GM23338 (cell line): ENCODE results near the gene EFCAB6. TPM values are rescaled to one million over a fixed set of nuclear protein-coding genes. Genes with fewer than 3 reads are reported as not detected.

ENCODE experiments used
- ATAC-seq: fragments of 200-7000 bp; cut with Tn5 transposase; 3 replicates; pipeline ENCODE4 v1.9.1; 2020
- DNase-seq: peaks from one replicate; pipeline ENCODE4 v3.0.0-alpha.2; 2015; ENCODE audit warnings: low spot score
- H2AFZ ChIP-seq: fragments of 200-600 bp; sonication (generic); 2 replicates; pipeline ENCODE4 v1.8.0; 2016; ENCODE audit warnings: antibody characterized with exemption, mild to moderate bottlenecking, moderate library complexity
- H3F3A ChIP-seq: fragments of 200-600 bp; sonication (generic); replicated peaks from 2 replicates; pipeline ENCODE4 v1.8.0; 2017; ENCODE audit warnings: antibody characterized with exemption, mixed run types, low read depth
- H3K27ac ChIP-seq: fragments of 200-600 bp; sonication (generic); 2 replicates; pipeline ENCODE4 v1.6.1; 2016; ENCODE audit warnings: low read depth
- H3K27me3 ChIP-seq: fragments of 200-600 bp; sonication (generic); 2 replicates; pipeline ENCODE4 v1.8.0; 2016; ENCODE audit warnings: mild to moderate bottlenecking, mixed run types, moderate library complexity; ENCODE audit not compliant: insufficient read depth
- H3K36me3 ChIP-seq: fragments of 200-600 bp; sonication (generic); 2 replicates; pipeline ENCODE4 v1.8.0; 2016; ENCODE audit warnings: mild to moderate bottlenecking; ENCODE audit not compliant: insufficient read depth
- H3K4me1 ChIP-seq: fragments of 200-600 bp; sonication (generic); 2 replicates; pipeline ENCODE4 v1.8.0; 2016; ENCODE audit warnings: mild to moderate bottlenecking, moderate library complexity; ENCODE audit not compliant: insufficient read depth
- H3K4me2 ChIP-seq: fragments of 200-600 bp; sonication (generic); 2 replicates; pipeline ENCODE4 v1.7.1; 2017; ENCODE audit warnings: mixed run types
- H3K4me3 ChIP-seq: fragments of 200-600 bp; sonication (generic); 2 replicates; pipeline ENCODE4 v1.6.1; 2016; ENCODE audit warnings: mixed run types
- H3K79me2 ChIP-seq: fragments of 200-600 bp; sonication (generic); replicated peaks from 2 replicates; pipeline ENCODE4 v1.8.0; 2017; ENCODE audit warnings: mild to moderate bottlenecking; ENCODE audit not compliant: insufficient read depth
- H3K9me2 ChIP-seq: fragments of 200-600 bp; sonication (generic); 2 replicates; pipeline ENCODE4 v1.8.0; 2017; ENCODE audit not compliant: insufficient read depth
- H4K20me1 ChIP-seq: fragments of 200-600 bp; sonication (generic); replicated peaks from 2 replicates; pipeline ENCODE4 v1.8.0; 2017; ENCODE audit warnings: mild to moderate bottlenecking; ENCODE audit not compliant: insufficient read depth
- H3K27ac Mint-ChIP-seq: 2 replicates; pipeline ENCODE4 v1.8.0; 2020; ENCODE audit warnings: inconsistent platforms, mild to moderate bottlenecking, moderate library complexity, mixed read lengths
- H3K27me3 Mint-ChIP-seq: 3 replicates; pipeline ENCODE4 v1.8.0; 2022; ENCODE audit warnings: low read depth, mild to moderate bottlenecking, moderate library complexity, mixed read lengths, inconsistent platforms; ENCODE audit not compliant: insufficient read depth, poor library complexity
- H3K36me3 Mint-ChIP-seq: 3 replicates; pipeline ENCODE4 v1.8.0; 2021; ENCODE audit warnings: low read depth, mild to moderate bottlenecking, inconsistent platforms, moderate library complexity, mixed read lengths
- H3K4me1 Mint-ChIP-seq: 3 replicates; pipeline ENCODE4 v1.8.0; 2020; ENCODE audit warnings: mild to moderate bottlenecking, inconsistent platforms, mixed read lengths
- H3K4me3 Mint-ChIP-seq: 3 replicates; pipeline ENCODE4 v1.8.0; 2021; ENCODE audit warnings: moderate library complexity, mild to moderate bottlenecking, inconsistent platforms, mixed read lengths
- H3K9me3 Mint-ChIP-seq: 3 replicates; pipeline ENCODE4 v1.8.0; 2020; ENCODE audit warnings: moderate library complexity, mild to moderate bottlenecking, inconsistent platforms, mixed read lengths
- CREB1 ChIP-seq: fragments of 250-450 bp; sonication (Bioruptor Pico); IDR thresholded peaks from 2 replicates; pipeline ENCODE4 v1.5.0; 2020; ENCODE audit warnings: low read depth, mild to moderate bottlenecking, moderate library complexity
- ETS1 ChIP-seq: IDR thresholded peaks from 2 replicates; pipeline ENCODE4 v1.6.1; 2016; ENCODE audit warnings: antibody characterized with exemption
- EZH2 ChIP-seq: fragments of 200-600 bp; sonication (generic); IDR thresholded peaks from one replicate; pipeline ENCODE4 v1.8.0; 2017; ENCODE audit warnings: antibody characterized with exemption, mild to moderate bottlenecking, low read depth; ENCODE audit not compliant: unreplicated experiment
- EZH2phosphoT487 ChIP-seq: fragments of 200-600 bp; sonication (generic); IDR thresholded peaks from one replicate; pipeline ENCODE4 v1.8.1; 2018; ENCODE audit warnings: antibody characterized with exemption; ENCODE audit not compliant: unreplicated experiment
- JUNB ChIP-seq: IDR thresholded peaks from one replicate; pipeline ENCODE4 v1.6.1; 2016; ENCODE audit warnings: antibody characterized with exemption; ENCODE audit not compliant: unreplicated experiment
- NANOG ChIP-seq: IDR thresholded peaks from 2 replicates; pipeline ENCODE4 v1.6.1; 2016; ENCODE audit warnings: antibody characterized with exemption, borderline replicate concordance
- POLR2AphosphoS5 ChIP-seq: IDR thresholded peaks from 2 replicates; pipeline ENCODE4 v1.6.1; 2016; ENCODE audit warnings: antibody characterized with exemption, low read depth
- REST ChIP-seq: IDR thresholded peaks from one replicate; pipeline ENCODE4 v1.6.1; 2018; ENCODE audit warnings: antibody characterized with exemption; ENCODE audit not compliant: unreplicated experiment
- ZNF462 ChIP-seq: fragments of 250-450 bp; sonication (Bioruptor Pico); IDR thresholded peaks from 2 replicates; pipeline ENCODE4 v1.5.0; 2020; ENCODE audit warnings: mild to moderate bottlenecking, moderate library complexity
- polyA plus RNA-seq: library from polyadenylated mRNA; unstranded; fragments of >200 nt; fragmentation: Nextera tagmentation; extraction: Ambion mirVana; gene quantifications from 2 replicates; pipeline ENCODE4 v1.2.1, GENCODE V29; 2016
- total RNA-seq: library from RNA; depleted of rRNA; stranded (reverse); fragments of >200 nt; shearing (Covaris generic); gene quantifications from 2 replicates; pipeline ENCODE4 v1.2.3, GENCODE V29; 2014

Gene EFCAB6
- total and polyA plus RNA-seq, 2 experiments from 2014 or later: 1.1 to 1.8 TPM

- TF ChIP-seq ZNF462 (CRISPR knock-in tag): no peak
These were observed 77.5 kb downstream of the EFCAB6 start (continued) for GRCh38 chr22:43734370-43735150.

- no peak overlapping the region for H3K4me3 ChIP-seq
- H3F3A ChIP-seq: peaks cover 7% of the 10 kb centered on the region; the same call in 1 of the 2 replicates
- no peak overlapping the region for H2AFZ ChIP-seq
- DNase-seq: no peak
- H3K27me3 ChIP-seq: no peaks in the 10 kb centered on the region
- Mint-ChIP-seq H3K27me3 (no peaks in the 10 kb centered on the region), H3K4me1 (no peaks in the 10 kb centered on the region), H3K4me3 (no peak overlapping the region), H3K27ac (no peak overlapping the region), H3K36me3 (no peaks in the 10 kb centered on the region; the same call in 2 of the 3 replicates), H3K9me3 (no peaks in the 10 kb centered on the region)
- no peak overlapping the region for H3K27ac ChIP-seq
- no peak overlapping the region for H3K4me2 ChIP-seq
- no peaks in the 10 kb centered on the region for H3K79me2 ChIP-seq
- no peak for ATAC-seq
- no peaks in the 10 kb centered on the region for H4K20me1 ChIP-seq
- H3K4me1 ChIP-seq: no peaks in the 10 kb centered on the region
- no peaks in the 10 kb centered on the region for H3K36me3 ChIP-seq
- H3K9me2 ChIP-seq: peaks cover 1% of the 10 kb centered on the region; the same call in 1 of the 2 replicates
- TF ChIP-seq REST (no peak), EZH2phosphoT487 (no peak), CREB1 (CRISPR knock-in tag) (no peak), ETS1 (no peak), EZH2 (no peak), NANOG (no peak), POLR2AphosphoS5 (no peak), JUNB (no peak)
These were observed 79.0 kb downstream of the EFCAB6 start for GRCh38 chr22:43733138-43733537.
